ES-I3 (cell line): Measurements from ENCODE around the gene PCDHGC5.

ENCODE experiments used
- H3K36me3 ChIP-seq: 2 replicates; pipeline ENCODE4 v1.6.1; 2013; ENCODE audit warnings: mild to moderate bottlenecking, low read length, control low read depth, moderate library complexity; ENCODE audit not compliant: insufficient read depth
- H3K4me1 ChIP-seq: 2 replicates; pipeline ENCODE4 v1.6.1; 2013; ENCODE audit warnings: mild to moderate bottlenecking, control low read depth, low read length; ENCODE audit not compliant: insufficient read depth
- H3K9ac ChIP-seq: 2 replicates; pipeline ENCODE4 v1.6.1; 2013; ENCODE audit warnings: low read depth, mild to moderate bottlenecking, low read length, moderate library complexity
- H3K9me3 ChIP-seq: 2 replicates; pipeline ENCODE4 v1.6.1; 2013; ENCODE audit warnings: mild to moderate bottlenecking, low read length, moderate library complexity; ENCODE audit not compliant: control insufficient read depth, insufficient read depth

The PCDHGC5 gene

DNA sequence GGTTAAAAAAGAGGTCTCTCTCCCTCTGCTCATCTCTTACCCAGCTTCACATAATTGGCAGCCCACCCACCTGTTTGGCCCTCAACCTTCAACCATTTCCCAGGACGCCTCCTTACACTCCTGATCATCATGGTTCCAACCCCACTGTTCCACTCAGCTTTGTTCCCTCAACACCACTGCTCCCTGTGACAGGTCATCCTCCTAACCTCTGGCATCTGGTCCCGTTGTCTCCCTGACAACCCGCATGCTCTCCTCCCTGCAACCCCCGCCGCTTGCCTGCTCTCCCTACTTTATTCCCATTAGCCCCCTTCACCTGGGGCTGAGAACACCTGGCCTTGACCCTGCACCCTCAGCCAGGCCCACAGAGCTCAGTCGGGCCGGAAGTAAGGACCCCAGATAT lies 12.9 kb downstream of the PCDHGC5 start:
- Histone ChIP-seq H3K9me3 (no peaks in the 10 kb centered on the region), H3K4me1 (no peaks in the 10 kb centered on the region), H3K9ac (no peak overlapping the region), H3K36me3 (no peaks in the 10 kb centered on the region)

DNA sequence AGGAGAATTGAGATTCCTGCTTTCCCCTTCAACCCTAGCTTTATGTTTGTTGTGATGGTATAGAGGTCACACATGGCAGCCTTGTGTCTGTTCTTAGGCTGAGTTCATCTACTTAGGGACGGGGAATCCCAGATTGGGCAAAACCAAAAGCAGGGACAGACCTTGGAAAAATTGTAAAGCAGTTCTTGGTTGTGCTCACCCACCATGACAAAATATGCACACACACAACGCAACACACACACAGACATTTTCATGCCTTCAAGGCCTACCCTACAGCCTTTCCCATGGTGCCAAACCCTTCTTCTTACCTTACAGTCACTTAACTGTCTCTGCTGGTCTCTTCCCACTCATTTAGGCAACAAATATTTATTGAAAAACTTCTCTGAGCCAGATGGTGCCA lies 14.8 kb downstream of the PCDHGC5 start:
- Histone ChIP-seq H3K4me1 (peaks cover 11% of the 10 kb centered on the region), H3K36me3 (no peaks in the 10 kb centered on the region), H3K9ac (no peak overlapping the region), H3K9me3 (no peaks in the 10 kb centered on the region)

DNA sequence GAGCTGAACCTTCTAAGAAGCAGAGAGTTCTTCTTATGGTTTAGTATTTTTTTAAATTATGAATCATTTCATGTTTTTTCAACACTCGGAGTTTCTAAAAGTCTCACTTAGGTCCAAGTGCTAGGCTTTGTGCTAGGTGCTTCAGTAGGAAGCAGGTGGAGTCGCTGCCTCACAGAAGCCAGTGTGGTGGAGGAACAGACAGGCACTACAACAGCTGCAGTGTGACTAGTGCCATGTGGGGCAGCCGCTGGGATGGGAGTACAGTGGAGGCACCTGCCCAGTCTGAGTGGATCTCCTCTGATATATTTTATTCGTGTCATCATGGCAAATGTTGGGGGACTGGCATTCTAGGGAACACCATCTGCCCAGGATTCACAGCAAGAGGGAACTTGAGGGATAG lies 15.3 kb downstream of the PCDHGC5 start:
- H3K9ac ChIP-seq, result no peak overlapping the region
- no peaks in the 10 kb centered on the region for H3K9me3 ChIP-seq
- H3K4me1 ChIP-seq, result peaks cover 12% of the 10 kb centered on the region
- no peaks in the 10 kb centered on the region for H3K36me3 ChIP-seq

DNA sequence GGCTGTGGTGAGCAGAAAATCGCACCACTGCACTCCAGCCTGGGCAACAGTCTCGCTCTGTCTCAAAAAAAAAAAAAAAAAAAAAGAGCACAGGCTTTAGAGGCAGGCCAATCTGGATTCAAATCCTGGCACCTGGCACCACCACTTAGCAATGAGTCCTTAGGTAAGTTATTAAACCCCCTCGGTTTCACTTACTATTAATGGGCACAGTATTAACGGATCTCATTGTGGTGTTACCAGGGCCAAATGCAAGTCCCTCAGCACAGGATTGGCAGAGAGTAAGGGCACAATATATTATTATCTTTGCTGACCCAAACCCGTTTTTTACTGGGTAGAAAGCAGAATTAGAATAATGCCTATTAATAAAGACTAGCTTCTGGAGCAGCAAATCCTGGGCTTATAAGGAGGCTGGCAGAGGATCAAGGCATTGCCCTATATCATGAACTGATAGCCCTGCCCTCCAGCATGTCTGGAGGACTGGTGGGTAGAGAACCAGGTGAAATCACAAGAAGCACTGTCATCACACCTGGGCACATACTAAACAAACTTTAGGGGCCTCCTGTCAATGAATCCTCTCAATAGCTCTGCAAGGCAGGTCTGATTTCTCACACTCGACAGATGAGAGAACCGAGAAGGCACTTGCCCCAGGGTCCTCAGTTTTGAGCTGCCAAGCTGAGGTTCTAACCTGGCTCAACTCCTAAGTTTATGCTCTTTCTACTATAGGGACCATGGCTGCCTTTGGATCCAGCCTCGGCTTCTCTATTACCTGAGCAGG lies 17.7 kb downstream of the PCDHGC5 start:
- H3K36me3 ChIP-seq, result no peaks in the 10 kb centered on the region
- no peaks in the 10 kb centered on the region for H3K9me3 ChIP-seq
- peaks cover 19% of the 10 kb centered on the region for H3K4me1 ChIP-seq
- H3K9ac ChIP-seq, result no peak overlapping the region

DNA sequence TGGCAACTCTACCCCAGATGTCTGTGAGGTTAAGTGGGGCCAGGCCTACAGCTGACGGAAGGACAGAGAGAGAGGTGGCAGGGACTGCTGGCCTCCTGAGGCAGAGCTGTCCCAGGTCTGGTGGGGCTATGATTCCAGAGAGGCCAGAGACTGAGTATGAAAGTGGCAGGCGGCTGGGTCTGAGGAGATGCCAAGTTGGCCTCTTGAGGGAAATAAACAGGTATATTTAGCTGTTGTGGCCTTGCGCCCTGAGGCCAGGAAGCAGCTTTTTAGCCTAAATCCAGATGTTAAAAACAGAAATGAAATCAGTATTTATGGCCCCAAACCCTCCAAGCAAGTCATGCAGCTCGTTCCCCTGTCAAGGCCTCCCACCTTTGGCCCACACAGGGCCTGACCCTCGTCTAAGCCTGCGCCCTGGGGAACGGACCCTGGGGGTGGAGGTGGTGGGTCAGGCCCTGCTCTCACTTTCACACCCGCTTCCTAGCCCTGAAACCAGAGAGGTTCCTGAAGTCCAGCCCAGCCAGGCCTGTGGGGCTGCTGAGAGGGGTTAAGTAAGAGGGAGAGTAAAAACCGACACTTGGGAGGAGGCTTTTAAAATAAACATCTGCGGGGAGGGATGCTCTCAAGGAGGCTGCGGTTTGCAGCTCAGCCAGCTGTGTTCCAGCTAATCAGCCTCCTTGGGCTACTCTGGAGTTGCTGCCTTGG lies 18.7 kb downstream of the PCDHGC5 start:
- H3K36me3 ChIP-seq, result no peaks in the 10 kb centered on the region
- H3K4me1 ChIP-seq, result peaks cover 19% of the 10 kb centered on the region
- no peaks in the 10 kb centered on the region for H3K9me3 ChIP-seq
- no peak overlapping the region for H3K9ac ChIP-seq

DNA sequence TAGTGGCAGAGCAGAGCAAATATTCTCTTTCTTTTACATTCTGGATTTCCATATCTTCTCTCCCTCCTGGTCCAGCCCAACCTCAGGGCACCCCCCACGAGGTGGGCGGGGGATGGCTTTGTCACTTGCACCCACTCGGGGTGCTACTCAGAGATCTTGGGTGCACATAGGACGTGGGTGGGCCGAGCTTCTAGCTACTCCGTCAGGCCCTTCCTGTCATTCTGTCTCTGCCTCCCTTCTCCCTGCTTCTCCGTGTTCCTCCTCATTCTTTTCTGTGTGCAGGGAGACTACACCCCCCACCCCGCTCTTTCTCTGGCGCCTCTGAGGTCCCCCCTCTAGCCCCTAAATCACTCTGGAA lies 19.5 kb downstream of the PCDHGC5 start:
- Histone ChIP-seq H3K36me3 (no peaks in the 10 kb centered on the region), H3K4me1 (peaks cover 19% of the 10 kb centered on the region), H3K9ac (peak overlapping the region; percentile 34), H3K9me3 (no peaks in the 10 kb centered on the region)

DNA sequence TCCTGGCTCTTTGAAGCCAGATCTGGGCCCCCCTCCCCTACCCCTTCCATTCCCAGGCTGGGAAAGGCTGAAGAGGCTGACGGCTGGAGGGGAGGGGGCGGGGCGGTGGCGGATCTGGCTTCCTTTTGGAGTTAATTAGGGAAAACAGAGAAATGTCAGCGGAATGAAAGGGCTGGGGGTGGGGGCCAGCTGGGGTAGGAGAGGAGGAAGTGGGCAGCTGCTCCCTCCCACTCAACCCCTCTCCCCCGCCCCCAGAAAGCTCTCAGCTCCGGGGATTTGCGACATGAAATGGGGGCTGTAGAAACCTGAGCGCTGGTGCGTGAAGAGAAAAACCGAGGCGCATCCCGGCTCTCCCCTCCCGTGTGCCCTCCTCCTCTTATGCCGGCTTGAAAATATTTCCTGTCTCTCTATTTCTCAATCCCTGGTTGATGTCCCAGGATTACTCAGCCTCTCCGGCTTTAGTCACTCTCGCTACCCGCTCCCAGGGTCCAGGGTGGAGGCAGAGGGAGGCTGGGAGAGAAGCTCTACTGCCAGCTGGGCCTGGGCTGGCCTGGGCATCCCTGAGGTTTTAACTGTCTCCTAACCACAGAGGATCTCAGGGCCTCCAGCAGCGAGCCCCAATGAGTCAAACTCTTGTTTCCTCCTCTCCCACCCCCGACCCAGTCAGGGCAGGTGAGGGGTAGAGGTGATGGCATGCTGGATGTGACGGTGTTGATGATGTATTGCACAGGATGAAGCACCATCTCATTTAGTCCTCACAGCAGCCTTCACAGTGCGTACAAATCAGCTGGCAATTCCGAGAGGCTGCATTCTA lies 20.1 kb downstream of the PCDHGC5 start:
- H3K4me1 ChIP-seq, result peaks cover 19% of the 10 kb centered on the region

DNA sequence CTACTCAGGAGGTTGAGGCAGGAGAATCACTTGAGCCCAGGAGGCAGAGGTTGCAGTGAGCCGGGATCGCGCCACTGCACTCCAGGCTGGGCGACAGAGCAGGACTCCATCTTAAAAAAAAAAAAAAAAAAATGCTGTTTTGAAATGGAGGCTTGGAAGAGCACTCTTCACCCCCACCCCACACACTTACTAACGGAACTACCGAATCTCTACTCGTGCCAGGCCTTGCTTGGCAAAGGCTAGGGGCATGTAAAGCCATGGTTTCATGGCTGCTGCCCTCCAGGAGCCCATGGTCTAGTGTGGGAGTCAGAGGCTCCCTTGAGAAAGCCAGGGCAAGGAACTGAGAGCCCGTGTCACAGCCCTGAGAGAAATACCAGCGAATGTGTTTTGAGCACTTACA lies 21.3 kb downstream of the PCDHGC5 start:
- no peaks in the 10 kb centered on the region for H3K9me3 ChIP-seq
- no peaks in the 10 kb centered on the region for H3K36me3 ChIP-seq
- H3K4me1 ChIP-seq, result peaks cover 29% of the 10 kb centered on the region
- H3K9ac ChIP-seq, result no peak overlapping the region

More for the DNA sequence above, 20.1 kb downstream of the PCDHGC5 start:
- Histone ChIP-seq H3K9me3 (no peaks in the 10 kb centered on the region), H3K36me3 (no peaks in the 10 kb centered on the region), H3K9ac (peak overlapping the region; percentile 34; the same call in 1 of the 2 replicates)

DNA sequence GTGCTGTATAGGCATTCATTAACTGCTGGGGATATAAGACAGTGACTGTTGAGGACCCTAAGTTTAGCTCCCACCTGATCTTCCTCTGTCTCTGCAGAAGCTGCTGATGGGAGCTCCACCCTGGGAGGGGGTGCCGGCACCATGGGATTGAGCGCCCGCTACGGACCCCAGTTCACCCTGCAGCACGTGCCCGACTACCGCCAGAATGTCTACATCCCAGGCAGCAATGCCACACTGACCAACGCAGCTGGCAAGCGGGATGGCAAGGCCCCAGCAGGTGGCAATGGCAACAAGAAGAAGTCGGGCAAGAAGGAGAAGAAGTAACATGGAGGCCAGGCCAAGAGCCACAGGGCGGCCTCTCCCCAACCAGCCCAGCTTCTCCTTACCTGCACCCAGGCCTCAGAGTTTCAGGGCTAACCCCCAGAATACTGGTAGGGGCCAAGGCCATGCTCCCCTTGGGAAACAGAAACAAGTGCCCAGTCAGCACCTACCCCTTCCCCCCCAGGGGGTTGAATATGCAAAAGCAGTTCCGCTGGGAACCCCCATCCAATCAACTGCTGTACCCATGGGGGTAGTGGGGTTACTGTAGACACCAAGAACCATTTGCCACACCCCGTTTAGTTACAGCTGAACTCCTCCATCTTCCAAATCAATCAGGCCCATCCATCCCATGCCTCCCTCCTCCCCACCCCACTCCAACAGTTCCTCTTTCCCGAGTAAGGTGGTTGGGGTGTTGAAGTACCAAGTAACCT lies 22.1 kb downstream of the PCDHGC5 start:
- Histone ChIP-seq H3K4me1 (peaks cover 36% of the 10 kb centered on the region), H3K9ac (no peak overlapping the region), H3K36me3 (no peaks in the 10 kb centered on the region), H3K9me3 (no peaks in the 10 kb centered on the region)

DNA sequence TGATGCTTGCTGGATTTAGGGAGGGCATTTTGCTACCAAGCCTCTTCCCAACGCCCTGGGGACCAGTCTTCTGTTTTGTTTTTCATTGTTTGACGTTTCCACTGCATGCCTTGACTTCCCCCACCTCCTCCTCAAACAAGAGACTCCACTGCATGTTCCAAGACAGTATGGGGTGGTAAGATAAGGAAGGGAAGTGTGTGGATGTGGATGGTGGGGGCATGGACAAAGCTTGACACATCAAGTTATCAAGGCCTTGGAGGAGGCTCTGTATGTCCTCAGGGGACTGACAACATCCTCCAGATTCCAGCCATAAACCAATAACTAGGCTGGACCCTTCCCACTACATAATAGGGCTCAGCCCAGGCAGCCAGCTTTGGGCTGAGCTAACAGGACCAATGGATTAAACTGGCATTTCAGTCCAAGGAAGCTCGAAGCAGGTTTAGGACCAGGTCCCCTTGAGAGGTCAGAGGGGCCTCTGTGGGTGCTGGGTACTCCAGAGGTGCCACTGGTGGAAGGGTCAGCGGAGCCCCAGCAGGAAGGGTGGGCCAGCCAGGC lies 23.0 kb downstream of the PCDHGC5 start:
- Histone ChIP-seq H3K36me3 (no peaks in the 10 kb centered on the region), H3K9ac (no peak overlapping the region), H3K9me3 (no peaks in the 10 kb centered on the region), H3K4me1 (peaks cover 38% of the 10 kb centered on the region)

DNA sequence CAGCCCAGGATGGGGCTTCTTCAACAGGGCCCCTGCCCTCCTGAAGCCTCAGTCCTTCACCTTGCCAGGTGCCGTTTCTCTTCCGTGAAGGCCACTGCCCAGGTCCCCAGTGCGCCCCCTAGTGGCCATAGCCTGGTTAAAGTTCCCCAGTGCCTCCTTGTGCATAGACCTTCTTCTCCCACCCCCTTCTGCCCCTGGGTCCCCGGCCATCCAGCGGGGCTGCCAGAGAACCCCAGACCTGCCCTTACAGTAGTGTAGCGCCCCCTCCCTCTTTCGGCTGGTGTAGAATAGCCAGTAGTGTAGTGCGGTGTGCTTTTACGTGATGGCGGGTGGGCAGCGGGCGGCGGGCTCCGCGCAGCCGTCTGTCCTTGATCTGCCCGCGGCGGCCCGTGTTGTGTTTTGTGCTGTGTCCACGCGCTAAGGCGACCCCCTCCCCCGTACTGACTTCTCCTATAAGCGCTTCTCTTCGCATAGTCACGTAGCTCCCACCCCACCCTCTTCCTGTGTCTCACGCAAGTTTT lies 23.6 kb downstream of the PCDHGC5 start:
- H3K9me3 ChIP-seq, result no peaks in the 10 kb centered on the region
- H3K9ac ChIP-seq, result peak overlapping the region; percentile 55; the same call in 1 of the 2 replicates
- 0 out of 2 replicates have a peak, but pooled peaks cover 4% of the 10 kb centered on the region for H3K36me3 ChIP-seq
- H3K4me1 ChIP-seq, result peaks cover 35% of the 10 kb centered on the region

DNA sequence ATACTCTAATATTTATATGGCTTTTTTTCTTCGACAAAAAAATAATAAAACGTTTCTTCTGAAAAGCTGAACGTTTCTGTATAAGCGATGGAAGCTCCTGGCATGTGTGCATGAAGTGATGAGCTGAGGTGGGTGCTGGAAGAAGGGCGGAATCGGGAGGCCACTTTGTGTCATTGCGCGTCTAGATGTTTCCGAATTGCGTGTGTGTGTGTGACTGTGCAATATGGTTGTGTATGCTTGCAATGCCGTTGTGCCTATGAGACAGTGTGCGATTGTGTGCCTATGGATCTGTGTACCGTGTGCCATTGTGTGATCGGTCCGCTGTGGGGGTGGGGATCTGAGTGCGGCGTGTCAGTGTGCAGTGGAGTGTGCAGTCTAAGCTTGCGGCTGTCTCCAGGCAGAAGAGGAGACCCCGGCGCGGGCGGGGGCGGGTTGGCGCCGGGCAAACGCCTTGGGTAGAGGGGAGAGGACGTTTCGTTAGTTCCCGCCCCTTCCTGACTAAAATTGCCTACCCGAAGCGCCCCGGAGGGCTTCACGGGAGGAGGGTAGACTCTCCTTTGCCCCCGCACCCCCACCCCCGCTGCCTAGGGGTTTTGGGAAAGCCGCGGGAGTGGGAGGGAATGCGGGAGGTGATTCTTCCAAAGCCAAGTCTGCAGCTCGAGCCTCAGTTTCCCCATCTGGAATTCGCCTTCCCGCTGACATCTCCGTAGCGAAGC lies 24.2 kb downstream of the PCDHGC5 start:
- peaks cover 33% of the 10 kb centered on the region for H3K4me1 ChIP-seq
- 0 out of 2 replicates have a peak, but pooled peaks cover 4% of the 10 kb centered on the region for H3K36me3 ChIP-seq
- peak overlapping the region; percentile 55 for H3K9ac ChIP-seq
- H3K9me3 ChIP-seq, result no peaks in the 10 kb centered on the region
